ENCODE measurements around the gene TMEM39A. TPM values are rescaled to one million over a fixed set of nuclear protein-coding genes. Genes with fewer than 3 reads are reported as not detected.

TMEM39A gene, protein sequence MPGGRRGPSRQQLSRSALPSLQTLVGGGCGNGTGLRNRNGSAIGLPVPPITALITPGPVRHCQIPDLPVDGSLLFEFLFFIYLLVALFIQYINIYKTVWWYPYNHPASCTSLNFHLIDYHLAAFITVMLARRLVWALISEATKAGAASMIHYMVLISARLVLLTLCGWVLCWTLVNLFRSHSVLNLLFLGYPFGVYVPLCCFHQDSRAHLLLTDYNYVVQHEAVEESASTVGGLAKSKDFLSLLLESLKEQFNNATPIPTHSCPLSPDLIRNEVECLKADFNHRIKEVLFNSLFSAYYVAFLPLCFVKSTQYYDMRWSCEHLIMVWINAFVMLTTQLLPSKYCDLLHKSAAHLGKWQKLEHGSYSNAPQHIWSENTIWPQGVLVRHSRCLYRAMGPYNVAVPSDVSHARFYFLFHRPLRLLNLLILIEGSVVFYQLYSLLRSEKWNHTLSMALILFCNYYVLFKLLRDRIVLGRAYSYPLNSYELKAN
- total RNA-seq = 48.2 TPM
- long read RNA-seq, full-length matches to known transcripts = 23 of 48 reads
- long read RNA-seq, partial matches to known transcripts = 8 of 48 reads
- long read RNA-seq, other reads (novel, unspliced or antisense) = 17 of 48 reads

DNA sequence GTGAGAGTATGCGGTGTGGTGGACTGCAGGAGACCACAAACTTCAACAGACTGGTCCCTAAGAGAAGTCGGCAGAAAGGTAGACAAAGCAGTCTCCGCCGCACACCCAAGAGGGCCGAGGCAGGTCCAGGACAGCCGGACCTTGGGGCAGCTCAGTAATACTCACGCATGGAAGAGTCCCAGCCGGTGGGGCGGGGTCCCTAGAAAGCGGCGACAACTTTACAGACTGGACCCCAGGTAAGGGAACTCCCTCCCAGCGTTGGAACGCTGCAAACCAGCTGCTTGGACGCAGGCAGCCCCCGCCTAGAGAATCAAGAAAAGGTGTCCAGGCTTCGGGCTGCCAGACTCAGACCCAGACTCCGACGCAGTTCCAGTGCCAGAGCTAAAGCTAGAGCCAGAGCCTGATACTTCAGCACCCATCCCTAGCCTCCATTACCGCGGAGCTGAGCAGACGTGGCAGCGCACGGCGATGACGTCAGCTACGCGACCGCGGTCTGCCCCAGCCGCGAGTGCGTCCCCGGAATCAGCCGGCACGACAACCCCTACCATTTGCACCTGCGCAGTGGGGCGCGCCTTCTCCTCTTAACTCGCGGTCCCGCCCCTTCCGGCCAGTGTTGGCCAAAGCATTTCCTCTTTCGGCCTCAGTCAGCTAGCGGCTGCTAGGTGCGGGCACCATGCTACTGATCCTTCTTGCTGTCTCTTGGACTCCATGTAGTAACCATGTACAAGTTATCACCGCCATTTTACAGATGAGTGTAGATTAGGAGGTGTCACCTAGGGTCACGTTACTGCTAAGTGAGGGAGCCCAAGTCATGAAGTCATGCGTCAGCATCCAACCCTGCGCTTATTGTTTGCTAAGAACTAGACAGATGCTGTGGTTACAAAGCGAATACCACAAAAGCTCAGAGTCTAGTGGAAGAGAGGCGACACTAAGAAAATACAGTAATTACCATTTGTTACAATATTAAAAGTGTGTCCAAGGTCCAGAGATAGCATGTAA is at the start of gene TMEM39A:
Gene TMEM39A (minus strand): TSS at position 445 of the 999 bp plus-strand sequence. CDS start 1,541 bp downstream, outside the sequence.
- Histone ChIP-seq H3K4me1 (peaks cover 25% of the 10 kb centered on the region), H3K4me3 (peak within 1 kb of the TSS; percentile 70), H3K36me3 (peaks cover 31% of the 10 kb centered on the region), H3K9me3 (no peaks in the 10 kb centered on the region), H3K27ac (peak within 1 kb of the TSS; percentile 91), H3K27me3 (no peaks in the 10 kb centered on the region)
- TF ChIP-seq, protein P1, sequence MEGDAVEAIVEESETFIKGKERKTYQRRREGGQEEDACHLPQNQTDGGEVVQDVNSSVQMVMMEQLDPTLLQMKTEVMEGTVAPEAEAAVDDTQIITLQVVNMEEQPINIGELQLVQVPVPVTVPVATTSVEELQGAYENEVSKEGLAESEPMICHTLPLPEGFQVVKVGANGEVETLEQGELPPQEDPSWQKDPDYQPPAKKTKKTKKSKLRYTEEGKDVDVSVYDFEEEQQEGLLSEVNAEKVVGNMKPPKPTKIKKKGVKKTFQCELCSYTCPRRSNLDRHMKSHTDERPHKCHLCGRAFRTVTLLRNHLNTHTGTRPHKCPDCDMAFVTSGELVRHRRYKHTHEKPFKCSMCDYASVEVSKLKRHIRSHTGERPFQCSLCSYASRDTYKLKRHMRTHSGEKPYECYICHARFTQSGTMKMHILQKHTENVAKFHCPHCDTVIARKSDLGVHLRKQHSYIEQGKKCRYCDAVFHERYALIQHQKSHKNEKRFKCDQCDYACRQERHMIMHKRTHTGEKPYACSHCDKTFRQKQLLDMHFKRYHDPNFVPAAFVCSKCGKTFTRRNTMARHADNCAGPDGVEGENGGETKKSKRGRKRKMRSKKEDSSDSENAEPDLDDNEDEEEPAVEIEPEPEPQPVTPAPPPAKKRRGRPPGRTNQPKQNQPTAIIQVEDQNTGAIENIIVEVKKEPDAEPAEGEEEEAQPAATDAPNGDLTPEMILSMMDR (IDR thresholded peaks at IDR 0.05) = peak; percentile 20
- DNase-seq = peak; percentile 100
- intact Hi-C loops (cut with DNase I) = no loop called here
- peak; percentile 99 for ATAC-seq

DNA sequence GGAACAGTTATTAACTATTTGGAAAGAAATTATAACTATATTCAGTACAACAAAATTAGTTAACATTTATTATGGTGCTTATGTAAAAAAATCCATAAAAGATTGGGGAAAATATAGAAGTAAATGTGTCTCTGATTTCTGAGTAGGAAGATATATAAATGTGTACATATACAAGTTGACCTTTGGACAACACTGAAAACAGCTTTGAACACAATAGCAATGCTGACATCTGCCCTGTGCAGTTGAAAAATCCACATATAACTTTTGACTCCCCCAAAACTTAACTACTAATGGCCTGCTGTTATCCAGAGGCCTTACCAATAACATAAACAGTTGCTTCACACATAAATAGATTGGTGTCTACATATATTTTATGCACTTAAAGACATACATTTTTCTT is 47.3 kb upstream of the TMEM39A start:
- peaks cover 83% of the 10 kb centered on the region for H3K36me3 ChIP-seq
- ATAC-seq (no peak), DNase-seq (no peak)
- intact Hi-C loops (cut with DNase I) = no loop called here
- TF ChIP-seq, protein P1 (IDR thresholded peaks at IDR 0.05) = no peak
- H3K4me3 ChIP-seq = no peak overlapping the region
- no peaks in the 10 kb centered on the region for H3K4me1 ChIP-seq
- no peaks in the 10 kb centered on the region for H3K27me3 ChIP-seq
- no peak overlapping the region for H3K27ac ChIP-seq
- H3K9me3 ChIP-seq = no peaks in the 10 kb centered on the region

DNA sequence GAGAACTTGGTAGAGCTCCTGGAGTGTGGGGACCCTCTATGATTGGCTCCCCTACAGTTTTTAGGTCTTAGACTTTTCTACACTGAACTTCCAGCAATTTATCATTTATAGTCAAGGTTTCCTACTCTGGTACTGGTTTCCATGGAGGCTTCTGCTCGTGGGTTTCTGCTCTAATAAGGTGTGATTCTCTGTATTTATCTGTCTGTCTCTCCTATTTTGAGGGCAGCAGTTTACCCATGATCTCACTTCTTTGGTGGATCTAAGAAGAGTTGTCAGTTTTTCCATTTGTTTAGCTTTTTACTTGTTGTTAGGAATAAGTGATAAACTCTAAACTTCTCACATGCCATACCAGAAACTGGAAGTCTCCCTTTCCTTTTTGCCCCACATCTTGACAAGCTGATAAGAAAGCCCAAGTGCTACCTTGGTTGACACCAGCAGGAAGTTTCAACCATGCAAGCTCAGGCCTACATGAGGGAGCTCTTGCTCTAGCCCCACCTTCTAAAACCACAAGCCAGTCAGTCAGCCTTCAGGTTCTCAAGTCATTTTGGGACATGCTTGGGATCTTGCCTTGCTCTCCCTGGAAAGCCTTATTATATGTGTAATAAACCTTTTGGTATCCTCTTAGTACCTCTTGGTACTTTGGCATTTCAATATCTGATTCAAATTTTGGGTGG is 44.9 kb upstream of the TMEM39A start:
- Histone ChIP-seq H3K4me3 (no peak overlapping the region), H3K4me1 (no peaks in the 10 kb centered on the region), H3K27ac (no peak overlapping the region), H3K27me3 (no peaks in the 10 kb centered on the region), H3K36me3 (peaks cover 81% of the 10 kb centered on the region), H3K9me3 (no peaks in the 10 kb centered on the region)
- ATAC-seq (no peak), DNase-seq (no peak)
- TF ChIP-seq, protein P1 (IDR thresholded peaks at IDR 0.05) = no peak
- intact Hi-C loops (cut with DNase I) = no loop called here

DNA sequence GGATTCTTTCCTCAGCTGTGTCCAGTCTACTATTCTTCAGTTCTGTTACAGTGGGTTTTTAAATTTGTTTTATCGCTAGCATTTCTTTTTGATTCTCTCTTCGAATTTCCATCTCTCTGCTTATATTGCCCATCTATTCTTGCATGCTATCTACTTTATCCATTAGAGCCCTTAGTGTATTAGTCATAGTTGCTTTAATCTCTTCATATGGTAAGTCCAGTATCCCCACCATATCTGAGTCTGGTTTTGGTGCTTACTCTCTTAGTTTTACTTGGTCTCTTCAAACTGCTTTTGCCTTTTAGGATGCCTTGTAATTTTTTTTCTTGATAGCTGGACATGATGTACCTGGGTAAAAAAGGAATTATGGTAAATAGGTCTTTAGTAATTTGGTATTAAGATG is 44.0 kb upstream of the TMEM39A start:
- DNase-seq = no peak
- TF ChIP-seq, protein P1 (IDR thresholded peaks at IDR 0.05) = no peak
- Histone ChIP-seq H3K4me1 (no peaks in the 10 kb centered on the region), H3K4me3 (no peak overlapping the region), H3K27me3 (no peaks in the 10 kb centered on the region), H3K36me3 (peaks cover 73% of the 10 kb centered on the region), H3K9me3 (no peaks in the 10 kb centered on the region), H3K27ac (no peak overlapping the region)
- intact Hi-C loops (cut with DNase I) = no loop called here
- no peak for ATAC-seq

DNA sequence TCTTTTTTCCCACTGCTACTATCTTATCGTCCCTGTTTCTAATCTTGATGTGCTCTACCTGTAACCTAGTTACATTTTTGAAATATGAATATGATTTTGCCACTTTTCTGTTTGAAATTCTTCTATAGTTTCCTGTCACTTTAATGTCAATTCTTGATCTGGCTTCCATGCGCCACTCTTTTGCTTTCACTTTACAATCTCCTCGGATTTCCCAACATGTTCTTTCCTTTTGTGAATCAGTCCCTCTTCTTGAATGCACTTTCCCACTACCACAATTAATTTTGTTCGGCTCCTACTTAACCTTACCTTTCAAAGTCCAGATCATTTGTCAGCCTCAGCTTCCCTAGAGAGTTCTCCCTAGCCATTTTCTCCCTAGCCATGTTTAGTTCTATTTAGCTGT is 43.2 kb upstream of the TMEM39A start:
- Histone ChIP-seq H3K4me3 (no peak overlapping the region), H3K36me3 (peaks cover 65% of the 10 kb centered on the region)

More for the DNA sequence above, 43.2 kb upstream of the TMEM39A start:
- no peak for ATAC-seq
- DNase-seq = no peak
- TF ChIP-seq, protein P1 (IDR thresholded peaks at IDR 0.05) = no peak
- Histone ChIP-seq H3K9me3 (no peaks in the 10 kb centered on the region), H3K4me1 (peaks cover under 1% of the 10 kb centered on the region), H3K27ac (no peak overlapping the region), H3K27me3 (no peaks in the 10 kb centered on the region)
- intact Hi-C loops (cut with DNase I) = no loop called here

All from upper lobe of right lung (tissue), 1 donor.